GM23248 (cell line): ENCODE results near the gene ABCC4. TPM values are rescaled to one million over a fixed set of nuclear protein-coding genes. Genes with fewer than 3 reads are reported as not detected.

ENCODE experiments used
- DNase-seq: peaks from one replicate; pipeline ENCODE4 v3.0.0-alpha.2; 2015
- H2AFZ ChIP-seq: fragments of 200-600 bp; sonication (generic); 2 replicates; pipeline ENCODE4 v1.6.1; 2016; ENCODE audit warnings: antibody characterized with exemption
- H3F3A ChIP-seq: fragments of 200-600 bp; sonication (generic); 2 replicates; pipeline ENCODE4 v1.6.1; 2016; ENCODE audit warnings: mild to moderate bottlenecking, antibody characterized with exemption, mixed run types; ENCODE audit not compliant: insufficient read depth
- H3K27ac ChIP-seq: fragments of 200-600 bp; sonication (generic); 2 replicates; pipeline ENCODE4 v1.5.1; 2016; ENCODE audit warnings: mild to moderate bottlenecking
- H3K27me3 ChIP-seq: fragments of 200-600 bp; sonication (generic); replicated peaks from 2 replicates; pipeline ENCODE4 v1.6.1; 2016; ENCODE audit warnings: mild to moderate bottlenecking; ENCODE audit not compliant: insufficient read depth
- H3K36me3 ChIP-seq: fragments of 200-600 bp; sonication (generic); 2 replicates; pipeline ENCODE4 v1.6.1; 2016; ENCODE audit warnings: low read depth, mild to moderate bottlenecking
- H3K4me1 ChIP-seq: fragments of 200-600 bp; sonication (generic); 2 replicates; pipeline ENCODE4 v1.6.1; 2016; ENCODE audit warnings: mild to moderate bottlenecking; ENCODE audit not compliant: insufficient read depth
- H3K4me2 ChIP-seq: fragments of 200-600 bp; sonication (generic); one replicate; pipeline ENCODE4 v1.6.1; 2016; ENCODE audit warnings: mild to moderate bottlenecking; ENCODE audit not compliant: unreplicated experiment
- H3K4me3 ChIP-seq: fragments of 200-600 bp; sonication (generic); 2 replicates; pipeline ENCODE4 v1.5.1; 2016; ENCODE audit warnings: mild to moderate bottlenecking
- H3K79me2 ChIP-seq: fragments of 200-600 bp; sonication (generic); 2 replicates; pipeline ENCODE4 v1.6.1; 2016; ENCODE audit warnings: mild to moderate bottlenecking; ENCODE audit not compliant: insufficient read depth
- H3K9ac ChIP-seq: fragments of 200-600 bp; sonication (generic); 2 replicates; pipeline ENCODE4 v1.6.1; 2016; ENCODE audit warnings: mild to moderate bottlenecking
- H3K9me2 ChIP-seq: fragments of 200-600 bp; sonication (generic); 2 replicates; pipeline ENCODE4 v1.6.1; 2016; ENCODE audit warnings: mixed run types, mild to moderate bottlenecking, moderate library complexity; ENCODE audit not compliant: insufficient read depth
- H3K9me3 ChIP-seq: fragments of 200-600 bp; sonication (generic); one replicate; pipeline ENCODE4 v1.6.1; 2017; ENCODE audit warnings: low read depth
- H4K20me1 ChIP-seq: fragments of 200-600 bp; sonication (generic); 2 replicates; pipeline ENCODE4 v1.6.0; 2016; ENCODE audit not compliant: insufficient read depth
- EZH2 ChIP-seq: fragments of 200-600 bp; sonication (generic); IDR thresholded peaks from 2 replicates; pipeline ENCODE4 v1.6.1; 2018; ENCODE audit warnings: antibody characterized with exemption, mild to moderate bottlenecking; ENCODE audit not compliant: insufficient read depth, poor library complexity, severe bottlenecking
- EZH2phosphoT487 ChIP-seq: fragments of 200-600 bp; sonication (generic); IDR thresholded peaks from 2 replicates; pipeline ENCODE4 v1.6.1; 2018; ENCODE audit warnings: antibody characterized with exemption, moderate library complexity, mild to moderate bottlenecking, low read depth; ENCODE audit not compliant: insufficient read depth
- WGBS, 2 experiments: methylation state at CpG; one replicate each; pipeline ENCODE4 v1.1.6; 2015 to 2017; ENCODE audit warnings: low lambda C conversion rate in 2 of 2, low coverage in 1 of 2; ENCODE audit errors: missing lambda C conversion rate in 2 of 2; 5-methylcytosine and 5-hydroxymethylcytosine counted together
- in situ Hi-C: fragments of 300-500 bp; cut with MboI; formaldehyde crosslinking; loops from 2 replicates; pipeline ENCODE4 v1.15.0; 2020
- polyA plus RNA-seq: library from polyadenylated mRNA; unstranded; fragments of >200 nt; fragmentation: Nextera tagmentation; extraction: Ambion mirVana; gene quantifications from 2 replicates; pipeline ENCODE4 v1.2.1, GENCODE V29; 2016
- total RNA-seq: library from RNA; depleted of rRNA; stranded (reverse); fragments of >200 nt; shearing (Covaris generic); gene quantifications from 2 replicates; pipeline ENCODE4 v1.2.3, GENCODE V29; 2014

The ABCC4 gene
- total and polyA plus RNA-seq, 2 experiments from 2014 or later, result 3.9 to 11.2 TPM

DNA sequence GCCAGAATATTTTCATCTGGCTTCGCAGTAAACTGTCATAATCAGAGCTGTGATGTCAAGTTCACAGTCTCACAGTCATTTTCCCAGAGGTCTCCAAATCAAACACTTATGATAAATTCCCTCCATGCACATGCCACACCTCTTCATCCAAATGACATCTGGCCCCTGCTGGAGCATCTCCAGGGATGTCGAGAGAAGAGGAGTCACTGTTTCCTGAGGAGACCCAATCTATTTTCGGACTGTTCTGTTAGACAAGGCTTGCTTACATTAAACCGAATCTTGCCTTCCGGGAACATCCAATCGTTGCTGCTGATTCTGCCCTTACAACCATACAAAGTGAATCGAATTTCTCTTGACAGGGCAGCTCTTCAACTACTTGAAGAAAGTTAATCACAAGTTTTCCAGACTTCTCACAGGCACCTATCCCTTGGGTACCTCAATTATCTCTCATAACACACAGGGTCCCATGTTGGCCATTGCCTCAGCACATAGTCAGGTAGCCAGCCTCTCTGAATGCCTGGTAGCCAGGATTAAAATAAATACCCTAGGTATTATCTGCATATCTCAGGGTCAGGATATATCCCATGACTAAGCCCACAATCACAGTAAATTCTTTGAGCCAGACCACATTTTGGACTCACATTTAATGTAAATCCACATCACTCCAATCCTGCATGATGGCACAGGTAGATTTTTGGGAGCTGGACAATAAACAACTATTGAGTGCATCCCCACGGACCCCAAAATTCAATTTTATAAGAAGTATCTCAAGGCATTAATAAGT lies 182.5 kb downstream of the ABCC4 start:
- in situ Hi-C loops, result no loop called here
- Histone ChIP-seq H2AFZ (no peak overlapping the region), H3K4me1 (no peaks in the 10 kb centered on the region), H3F3A (no peaks in the 10 kb centered on the region), H3K4me2 (no peak overlapping the region), H3K9me2 (no peaks in the 10 kb centered on the region), H3K27ac (no peak overlapping the region), H3K27me3 (no peaks in the 10 kb centered on the region), H3K9ac (no peak overlapping the region), H3K36me3 (no peaks in the 10 kb centered on the region), H3K9me3 (no peaks in the 10 kb centered on the region), H3K4me3 (no peak overlapping the region), H3K79me2 (no peaks in the 10 kb centered on the region), H4K20me1 (no peaks in the 10 kb centered on the region)
- TF ChIP-seq EZH2, result no peak
- no peak for TF ChIP-seq EZH2phosphoT487
- no peak for DNase-seq
- 87 to 89% methylated on average over 8 of the region's 8 CpGs for whole genome bisulfite sequencing, 2 experiments

DNA sequence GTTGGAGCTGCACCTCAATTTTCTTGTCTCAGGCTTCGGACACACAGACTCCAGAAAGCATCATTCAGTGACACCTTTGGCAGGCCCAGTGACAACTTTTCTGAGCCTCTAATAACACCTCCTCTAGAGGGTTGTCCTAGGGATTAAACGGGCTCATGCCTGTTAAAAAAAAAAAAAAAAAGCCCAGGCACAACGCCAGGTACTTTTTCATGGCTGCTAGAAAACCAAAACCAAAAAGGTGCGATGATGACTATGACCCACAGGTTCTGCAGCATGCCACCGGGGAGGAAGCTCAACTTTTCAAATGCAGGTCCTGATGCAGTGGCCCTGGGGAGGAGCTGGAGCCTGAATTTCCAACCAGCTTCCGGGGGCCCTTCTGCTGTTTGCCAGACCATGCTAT lies 184.2 kb downstream of the ABCC4 start:
- in situ Hi-C loops, result no loop called here

DNA sequence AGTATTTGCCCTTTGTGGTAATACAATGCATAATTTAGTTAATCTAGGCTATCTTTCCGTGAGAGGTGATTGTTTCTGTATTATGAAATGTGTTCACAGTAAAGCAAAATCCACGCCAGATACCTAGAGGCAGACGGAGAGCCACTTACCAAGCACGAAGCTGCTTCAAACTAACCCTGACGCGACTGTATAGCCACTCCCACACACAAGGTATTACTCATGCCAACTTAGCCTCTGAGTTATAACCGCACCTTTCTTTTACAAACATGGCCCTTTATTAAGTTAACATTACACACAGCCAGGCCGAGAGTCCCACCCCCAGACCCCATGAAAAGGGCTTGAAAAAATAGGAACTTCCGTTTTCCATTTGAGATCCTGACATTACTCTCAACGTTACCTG lies 185.7 kb downstream of the ABCC4 start:
- Histone ChIP-seq H3F3A (no peaks in the 10 kb centered on the region), H3K36me3 (no peaks in the 10 kb centered on the region), H3K4me2 (no peak overlapping the region), H3K4me3 (no peak overlapping the region), H3K79me2 (no peaks in the 10 kb centered on the region), H2AFZ (no peak overlapping the region), H3K27ac (no peak overlapping the region), H4K20me1 (no peaks in the 10 kb centered on the region), H3K9ac (no peak overlapping the region), H3K9me2 (no peaks in the 10 kb centered on the region), H3K9me3 (no peaks in the 10 kb centered on the region), H3K27me3 (no peaks in the 10 kb centered on the region), H3K4me1 (no peaks in the 10 kb centered on the region)
- no peak for DNase-seq
- TF ChIP-seq EZH2phosphoT487 (no peak), EZH2 (no peak)
- WGBS, 2 experiments, result 94% methylated on average over 10 of the region's 10 CpGs
- in situ Hi-C loops, result no loop called here

More for the DNA sequence above, 184.2 kb downstream of the ABCC4 start:
- H3K9ac ChIP-seq, result no peak overlapping the region
- no peak for DNase-seq
- H3F3A ChIP-seq, result no peaks in the 10 kb centered on the region
- no peaks in the 10 kb centered on the region for H3K79me2 ChIP-seq
- H2AFZ ChIP-seq, result no peak overlapping the region
- no peaks in the 10 kb centered on the region for H4K20me1 ChIP-seq
- WGBS, 2 experiments, result 62 to 63% methylated on average over 6 of the region's 6 CpGs
- H3K4me3 ChIP-seq, result no peak overlapping the region
- H3K27ac ChIP-seq, result no peak overlapping the region
- H3K4me1 ChIP-seq, result no peaks in the 10 kb centered on the region
- H3K27me3 ChIP-seq, result no peaks in the 10 kb centered on the region
- H3K4me2 ChIP-seq, result no peak overlapping the region
- no peaks in the 10 kb centered on the region for H3K9me2 ChIP-seq
- H3K9me3 ChIP-seq, result no peaks in the 10 kb centered on the region
- TF ChIP-seq EZH2phosphoT487 (no peak), EZH2 (no peak)
- no peaks in the 10 kb centered on the region for H3K36me3 ChIP-seq

DNA sequence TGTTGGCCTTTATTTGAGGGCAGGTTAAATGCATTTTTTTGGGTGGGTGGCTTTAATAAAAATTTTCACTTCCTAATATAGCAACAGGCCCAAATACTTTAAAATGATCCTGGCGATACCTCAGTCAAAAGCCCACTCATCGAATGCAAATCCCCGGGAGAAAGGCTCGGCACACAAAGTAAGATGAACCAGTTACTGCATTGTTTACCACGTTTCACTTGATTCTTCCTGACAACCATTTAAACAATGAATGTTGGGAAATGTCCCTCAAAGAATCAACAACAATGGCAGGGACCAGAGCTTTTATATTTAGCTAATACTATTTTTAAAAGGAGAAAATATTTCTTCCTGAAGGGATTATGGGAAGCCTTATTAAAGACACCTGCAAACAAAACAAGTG lies 187.7 kb downstream of the ABCC4 start:
- no peak overlapping the region for H3K4me3 ChIP-seq
- no peak for DNase-seq
- H3K9me2 ChIP-seq, result no peaks in the 10 kb centered on the region
- no peak overlapping the region for H2AFZ ChIP-seq
- H3K4me1 ChIP-seq, result no peaks in the 10 kb centered on the region
- in situ Hi-C loops, result no loop called here
- H3F3A ChIP-seq, result no peaks in the 10 kb centered on the region
- WGBS, 2 experiments, result 97 to 98% methylated on average over 5 of the region's 5 CpGs
- no peak overlapping the region for H3K9ac ChIP-seq
- H3K79me2 ChIP-seq, result no peaks in the 10 kb centered on the region
- H3K36me3 ChIP-seq, result no peaks in the 10 kb centered on the region
- no peaks in the 10 kb centered on the region for H3K9me3 ChIP-seq
- H3K4me2 ChIP-seq, result no peak overlapping the region
- TF ChIP-seq EZH2phosphoT487 (no peak), EZH2 (no peak)
- H4K20me1 ChIP-seq, result no peaks in the 10 kb centered on the region
- H3K27ac ChIP-seq, result no peak overlapping the region
- no peaks in the 10 kb centered on the region for H3K27me3 ChIP-seq
